MCF 10A (cell line): ENCODE results near the gene EMX1. TPM values are rescaled to one million over a fixed set of nuclear protein-coding genes. Genes with fewer than 3 reads are reported as not detected.

ENCODE experiments used
- BruUV-seq: library from RNA; stranded (reverse); fragments of 400-500 nt; replicated peaks from 2 replicates; lab custom pipeline; 2021; lab: Mats Ljungman, UMichigan
- CTCF ChIA-PET: fragments of 300-600 bp; sonication (Branson Sonifier 250); formaldehyde crosslinking; extraction: SDS; loops from one replicate; lab custom pipeline; 2021; ENCODE audit warnings: antibody characterized with exemption, inconsistent platforms; lab: Yijun Ruan, JAX
- POLR2A ChIA-PET: fragments of 300-600, 350-650 bp; sonication (Branson Sonifier 250); formaldehyde crosslinking; extraction: SDS; loops from one replicate; lab custom pipeline; 2020; ENCODE audit warnings: antibody characterized with exemption, inconsistent platforms; lab: Yijun Ruan, JAX
- DNase-seq: peaks from one replicate; pipeline ENCODE4 v3.0.0-alpha.2; 2018; ENCODE audit not compliant: unreplicated experiment
- H3K27ac Mint-ChIP-seq: one replicate; pipeline ENCODE4 v1.8.0; 2022; ENCODE audit warnings: mild to moderate bottlenecking, low read depth, mixed read lengths; ENCODE audit not compliant: unreplicated experiment
- H3K27me3 Mint-ChIP-seq: one replicate; pipeline ENCODE4 v1.8.0; 2022; ENCODE audit warnings: mixed read lengths; ENCODE audit not compliant: insufficient read depth, unreplicated experiment
- H3K36me3 Mint-ChIP-seq: one replicate; pipeline ENCODE4 v1.8.0; 2022; ENCODE audit warnings: mild to moderate bottlenecking, moderate library complexity, mixed read lengths; ENCODE audit not compliant: insufficient read depth, unreplicated experiment
- H3K4me1 Mint-ChIP-seq: one replicate; pipeline ENCODE4 v1.8.0; 2022; ENCODE audit warnings: mixed read lengths; ENCODE audit not compliant: insufficient read depth, unreplicated experiment
- H3K4me3 Mint-ChIP-seq: one replicate; pipeline ENCODE4 v1.8.0; 2022; ENCODE audit warnings: mild to moderate bottlenecking, moderate library complexity, mixed read lengths; ENCODE audit not compliant: unreplicated experiment
- H3K9me3 Mint-ChIP-seq: one replicate; pipeline ENCODE4 v1.8.0; 2022; ENCODE audit warnings: mixed read lengths; ENCODE audit not compliant: unreplicated experiment
- CTCF ChIP-seq: fragments of 200-600 bp; IDR thresholded peaks from one replicate; pipeline ENCODE4 v1.8.0; 2022; ENCODE audit warnings: antibody characterized with exemption, mild to moderate bottlenecking; ENCODE audit not compliant: unreplicated experiment
- intact Hi-C: fragments of 100-400 bp; cut with micrococcal nuclease; formaldehyde crosslinking; loops from 2 replicates; pipeline ENCODE4 v1.14.1; 2022
- total RNA-seq: library from RNA; stranded (reverse); gene quantifications from 2 replicates; pipeline ENCODE4 v1.2.3, GENCODE V29; 2022

Gene EMX1
- total RNA-seq, 1 experiment from 2014 or later: not detected

DNA sequence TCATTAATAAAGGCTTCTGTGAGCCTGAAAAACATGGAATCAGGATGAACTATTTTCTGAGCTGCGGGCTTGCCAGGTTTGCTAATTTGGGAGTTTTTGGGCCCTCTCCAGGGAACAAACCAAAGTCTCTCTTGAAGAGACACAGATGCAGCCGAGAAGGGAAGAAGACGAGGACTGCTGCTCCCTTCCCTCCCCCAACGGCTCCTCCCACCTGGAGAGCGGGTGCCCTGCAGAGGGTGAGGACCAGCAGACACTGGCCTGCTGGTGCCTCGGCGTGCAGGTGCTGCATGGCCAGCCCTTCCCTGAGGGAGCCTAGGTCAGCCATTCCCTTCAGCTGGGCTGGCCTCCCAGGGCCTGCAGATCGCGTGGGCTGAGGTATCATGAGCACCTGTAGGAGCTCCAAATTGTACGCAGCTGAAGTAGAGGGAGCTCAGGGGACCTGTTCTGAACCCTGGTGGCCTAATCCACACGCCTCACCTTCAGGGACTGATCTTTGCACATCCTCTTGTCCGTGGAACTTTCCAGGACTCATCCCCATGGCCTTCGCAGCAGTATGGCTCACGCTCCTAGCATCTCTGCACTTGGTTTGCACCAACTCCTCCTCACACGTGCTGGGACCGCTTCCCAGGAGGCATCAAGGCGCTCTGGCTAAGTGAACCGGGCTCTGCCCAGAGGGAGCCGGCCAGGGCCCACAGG, 19.5 kb downstream of the EMX1 start:
- Mint-ChIP-seq H3K4me1 (no peaks in the 10 kb centered on the region), H3K4me3 (no peak overlapping the region), H3K36me3 (no peaks in the 10 kb centered on the region), H3K9me3 (no peaks in the 10 kb centered on the region), H3K27me3 (no peaks in the 10 kb centered on the region), H3K27ac (no peak overlapping the region)
- no TSS peak for BruUV-seq
- no peak for TF ChIP-seq CTCF
- ChIA-PET POLR2A (interaction anchor here (0.7 to 1.3 kb wide), 2 partner anchors 10 to 1852 kb away, joined by 3 read pairs; no protein-coding TSS in a partner anchor), CTCF (interaction anchor here (0.6 kb wide), 1 partner anchor 354 kb away, joined by 3 read pairs; no protein-coding TSS in a partner anchor)
- intact Hi-C loops: no loop called here
- no peak for DNase-seq

- BruUV-seq: no TSS peak
- CTCF ChIA-PET: no interaction called here
- Mint-ChIP-seq H3K27me3 (no peaks in the 10 kb centered on the region), H3K36me3 (no peaks in the 10 kb centered on the region), H3K4me1 (no peaks in the 10 kb centered on the region), H3K9me3 (no peaks in the 10 kb centered on the region), H3K4me3 (no peak overlapping the region), H3K27ac (no peak overlapping the region)
- DNase-seq: no peak
- intact Hi-C loops: no loop called here
- POLR2A ChIA-PET: interaction anchor here (1.1 kb wide), 1 partner anchor 10 kb away, joined by 3 read pairs; no protein-coding TSS in a partner anchor
- TF ChIP-seq CTCF: no peak
Observed at GRCh38 chr2:72937356-72937669, 20.0 kb downstream of the EMX1 start.

DNA sequence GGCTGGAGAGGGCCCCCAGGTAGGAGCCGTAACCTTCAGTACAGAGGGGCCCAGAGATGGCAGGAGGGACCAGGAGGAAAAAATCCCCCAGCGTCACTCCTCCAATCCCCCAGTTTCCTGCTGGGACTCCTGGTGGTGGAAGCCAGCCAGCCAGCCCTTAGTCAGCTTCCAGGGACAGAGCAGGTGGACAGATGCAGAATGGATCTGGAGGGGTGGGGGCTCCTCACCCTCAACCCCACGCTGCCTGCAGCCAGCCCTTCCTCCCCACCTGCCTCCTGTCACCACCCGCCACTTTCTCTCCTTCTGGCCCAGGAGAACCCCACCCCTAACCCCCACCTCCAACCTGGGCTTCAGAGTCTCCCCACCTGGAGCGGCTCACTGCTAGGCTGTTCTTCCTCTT, 21.1 kb downstream of the EMX1 start:
- POLR2A ChIA-PET: interaction anchor here (1.1 kb wide), 1 partner anchor 11 kb away, joined by 3 read pairs; no protein-coding TSS in a partner anchor
- H3K36me3 Mint-ChIP-seq: no peaks in the 10 kb centered on the region
- no peak for TF ChIP-seq CTCF
- no TSS peak for BruUV-seq
- no peak overlapping the region for H3K4me3 Mint-ChIP-seq
- intact Hi-C loops: no loop called here
- no peak for DNase-seq
- H3K4me1 Mint-ChIP-seq: no peaks in the 10 kb centered on the region
- CTCF ChIA-PET: interaction anchor here (1.2 kb wide), 1 partner anchor 8 kb away, joined by 3 read pairs; no protein-coding TSS in a partner anchor
- no peaks in the 10 kb centered on the region for H3K9me3 Mint-ChIP-seq
- H3K27ac Mint-ChIP-seq: no peak overlapping the region
- no peaks in the 10 kb centered on the region for H3K27me3 Mint-ChIP-seq

DNA sequence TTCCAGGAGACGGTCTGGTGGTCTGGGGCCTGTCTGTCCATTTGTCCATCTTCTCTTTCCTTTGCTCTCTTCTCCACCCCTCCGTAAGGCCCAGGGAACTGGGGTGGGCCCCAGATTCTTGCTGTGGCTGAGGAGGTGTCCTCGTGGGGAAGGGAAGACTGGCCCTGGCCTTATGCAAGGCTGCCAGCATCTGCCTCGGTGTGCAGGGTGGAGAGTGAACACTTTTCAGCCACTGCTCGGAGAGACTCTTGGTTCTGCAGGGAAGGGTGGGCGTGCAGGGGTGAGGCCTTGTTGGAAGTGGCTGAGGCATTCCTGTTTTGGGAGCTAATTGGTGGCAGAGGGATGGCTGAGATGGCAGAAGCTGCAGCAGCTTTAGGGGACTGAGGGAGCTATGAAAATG, 23.0 kb downstream of the EMX1 start:
- Mint-ChIP-seq H3K27ac (no peak overlapping the region), H3K9me3 (no peaks in the 10 kb centered on the region), H3K36me3 (no peaks in the 10 kb centered on the region), H3K4me1 (no peaks in the 10 kb centered on the region), H3K4me3 (no peak overlapping the region), H3K27me3 (no peaks in the 10 kb centered on the region)
- POLR2A ChIA-PET: no interaction called here
- no TSS peak for BruUV-seq
- TF ChIP-seq CTCF: no peak
- DNase-seq: no peak
- intact Hi-C loops: no loop called here
- CTCF ChIA-PET: interaction anchor here (0.6 to 1.1 kb wide), 5 partner anchors 34 to 1501 kb away, joined by 3 to 4 read pairs (median 4); no protein-coding TSS in a partner anchor
